ENCODE results near the gene PDE6C.

PDE6C gene

DNA sequence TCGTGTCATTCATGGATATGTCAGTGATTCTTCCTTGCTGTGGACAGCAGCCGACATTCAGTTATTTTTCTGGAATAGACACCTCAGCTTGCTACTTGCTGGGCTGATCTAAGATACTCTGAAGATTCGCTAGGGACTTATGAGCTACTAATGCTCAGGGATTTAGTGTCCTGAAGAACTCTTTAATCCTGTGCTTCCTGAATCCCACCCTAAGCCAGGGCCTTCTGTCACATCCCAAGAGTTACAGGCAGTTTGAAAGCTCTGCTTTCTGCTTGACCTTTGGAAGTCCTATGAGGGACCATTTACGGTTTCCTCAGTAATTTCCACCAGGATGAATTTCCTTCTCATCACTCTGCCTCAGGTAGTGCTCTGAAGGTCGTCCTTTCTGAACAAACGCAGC, at the start of gene PDE6C:
Gene PDE6C, plus strand, starts transcription at position 227 of the 400 bp plus-strand sequence. CDS start 189 bp downstream, outside the sequence.
- DNase-seq, result no peak

DNA sequence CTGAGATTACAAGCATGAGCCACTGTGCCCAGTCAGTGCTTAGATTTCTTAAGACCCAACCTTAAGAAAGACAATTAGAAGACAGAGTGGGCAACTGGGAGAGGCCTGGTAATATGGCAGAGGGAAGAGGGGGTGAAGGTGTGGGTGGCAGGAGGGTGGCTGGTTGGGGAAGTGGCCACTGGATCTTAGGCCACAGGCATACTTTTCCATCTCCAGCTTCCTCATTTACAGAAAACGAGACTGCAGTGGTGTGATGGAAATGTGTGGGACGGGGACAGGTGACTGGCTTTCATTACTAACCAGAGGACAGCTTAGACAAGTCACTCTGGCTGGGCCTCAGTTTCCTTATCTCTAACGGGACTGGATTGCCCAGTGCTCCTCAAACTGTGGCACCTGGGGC, 46.9 kb upstream of the PDE6C start:
- DNase-seq, result no peak

DNA sequence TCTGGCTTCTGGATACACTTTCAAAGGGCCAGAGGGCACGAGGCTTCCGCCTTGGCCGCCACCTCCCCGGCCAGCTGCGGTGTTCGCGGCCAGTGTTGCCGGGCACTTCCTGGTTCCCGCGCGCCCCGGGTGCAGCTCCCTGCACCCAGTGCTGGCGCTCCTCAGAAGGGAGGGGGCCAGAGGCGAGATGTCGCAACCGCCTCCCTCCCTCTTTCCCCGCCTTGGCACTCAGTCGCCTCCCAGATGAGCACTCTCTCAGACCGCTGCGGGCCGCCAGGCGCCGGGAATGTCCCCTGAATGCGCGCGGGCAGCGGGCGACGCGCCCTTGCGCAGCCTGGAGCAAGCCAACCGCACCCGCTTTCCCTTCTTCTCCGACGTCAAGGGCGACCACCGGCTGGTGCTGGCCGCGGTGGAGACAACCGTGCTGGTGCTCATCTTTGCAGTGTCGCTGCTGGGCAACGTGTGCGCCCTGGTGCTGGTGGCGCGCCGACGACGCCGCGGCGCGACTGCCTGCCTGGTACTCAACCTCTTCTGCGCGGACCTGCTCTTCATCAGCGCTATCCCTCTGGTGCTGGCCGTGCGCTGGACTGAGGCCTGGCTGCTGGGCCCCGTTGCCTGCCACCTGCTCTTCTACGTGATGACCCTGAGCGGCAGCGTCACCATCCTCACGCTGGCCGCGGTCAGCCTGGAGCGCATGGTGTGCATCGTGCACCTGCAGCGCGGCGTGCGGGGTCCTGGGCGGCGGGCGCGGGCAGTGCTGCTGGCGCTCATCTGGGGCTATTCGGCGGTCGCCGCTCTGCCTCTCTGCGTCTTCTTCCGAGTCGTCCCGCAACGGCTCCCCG, 45.7 kb upstream of the PDE6C start, which contains the start of gene FFAR4:
Gene FFAR4, plus strand, starts transcription at position 231 of the 842 bp plus-strand sequence. Its CDS starts 56 bp downstream, at position 287.
- DNase-seq, result no peak

DNA sequence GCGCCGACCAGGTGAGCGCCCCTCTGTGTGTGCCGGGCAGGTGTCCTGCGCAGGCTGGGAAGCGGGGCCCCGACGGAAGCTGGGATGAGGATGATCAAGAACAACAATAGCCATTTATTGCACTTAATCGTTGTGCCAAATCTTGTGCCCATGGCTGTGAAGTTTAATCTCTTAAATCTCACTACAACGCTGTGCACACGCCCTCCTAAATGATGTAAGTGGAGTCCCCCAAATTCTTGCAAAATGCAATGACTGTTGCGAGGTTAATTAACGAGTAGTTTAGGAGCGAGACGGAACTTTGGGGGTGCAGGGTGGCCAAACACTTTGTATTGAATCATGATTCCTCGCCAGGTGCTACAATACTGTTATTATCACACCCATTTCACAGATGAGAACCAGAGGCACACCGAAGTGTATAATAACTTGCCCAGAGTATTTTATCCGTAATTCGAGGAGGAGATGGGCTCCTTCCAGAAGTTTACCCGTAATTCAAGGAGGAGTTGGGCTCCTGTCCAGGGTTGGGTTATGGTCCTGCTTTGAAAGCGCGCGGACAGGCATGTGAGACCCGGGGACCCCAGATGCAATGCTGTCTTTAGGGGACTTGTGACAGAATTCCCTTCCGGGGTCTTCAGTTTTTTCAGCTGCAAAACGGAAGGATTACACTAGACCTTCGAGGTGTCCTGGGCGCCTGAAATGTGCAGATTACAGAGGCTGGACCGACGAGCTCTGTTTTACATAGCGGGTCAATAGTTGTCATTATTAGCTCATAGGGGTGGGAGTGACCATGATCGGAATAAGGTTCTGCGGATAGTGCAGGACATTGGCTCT, 44.8 kb upstream of the PDE6C start:
- no peak for DNase-seq

- DNase-seq, result no peak
These were observed 44.3 kb upstream of the PDE6C start for GRCh38 chr10:93568105-93568390.

- no peak for DNase-seq
These were observed 42.0 kb upstream of the PDE6C start for GRCh38 chr10:93570383-93570782.

DNA sequence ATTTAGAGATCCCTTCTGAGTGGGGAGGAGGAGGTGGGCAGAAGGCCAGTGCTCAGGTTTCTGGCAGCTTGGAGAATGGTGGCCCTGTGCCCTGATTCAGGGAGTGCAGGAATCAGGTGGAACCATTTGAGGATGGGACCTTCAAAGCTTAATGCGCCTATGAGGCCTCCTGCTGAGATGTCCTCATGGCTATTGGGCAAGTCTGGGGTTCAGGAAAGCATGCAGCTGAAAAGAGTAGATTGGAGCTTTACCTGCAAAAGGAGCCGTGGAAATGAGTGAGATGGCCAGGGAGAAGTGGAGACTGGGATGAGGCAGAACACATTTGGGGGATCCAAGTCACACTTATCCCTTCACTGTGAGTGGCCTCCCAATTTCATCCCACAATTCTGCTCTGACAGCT, 39.7 kb upstream of the PDE6C start:
- no peak for DNase-seq

GRCh38 chr10:93573051-93573909, 39.1 kb upstream of the PDE6C start:
- DNase-seq, result no peak

DNA sequence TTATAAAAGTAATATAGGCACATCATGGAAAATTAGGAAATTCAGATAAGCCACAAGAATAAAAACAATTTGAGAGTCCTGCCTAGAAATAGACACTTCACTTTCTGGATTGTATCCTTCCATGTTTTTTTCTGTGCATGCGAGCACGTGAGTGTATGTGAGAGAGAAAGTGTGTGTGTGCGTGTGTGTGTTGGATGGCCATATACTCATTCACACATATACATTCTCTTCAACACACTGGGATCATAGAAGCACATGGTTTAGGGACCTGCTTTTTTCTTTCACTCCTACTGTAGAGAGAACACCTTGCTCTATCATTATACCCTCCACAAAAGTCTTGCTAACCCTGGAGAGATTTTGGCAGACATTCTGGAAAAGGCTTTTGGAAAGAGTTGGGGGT, 38.4 kb upstream of the PDE6C start:
- no peak for DNase-seq

- no peak for DNase-seq
These were observed 35.4 kb upstream of the PDE6C start for GRCh38 chr10:93576888-93577287.

DNA sequence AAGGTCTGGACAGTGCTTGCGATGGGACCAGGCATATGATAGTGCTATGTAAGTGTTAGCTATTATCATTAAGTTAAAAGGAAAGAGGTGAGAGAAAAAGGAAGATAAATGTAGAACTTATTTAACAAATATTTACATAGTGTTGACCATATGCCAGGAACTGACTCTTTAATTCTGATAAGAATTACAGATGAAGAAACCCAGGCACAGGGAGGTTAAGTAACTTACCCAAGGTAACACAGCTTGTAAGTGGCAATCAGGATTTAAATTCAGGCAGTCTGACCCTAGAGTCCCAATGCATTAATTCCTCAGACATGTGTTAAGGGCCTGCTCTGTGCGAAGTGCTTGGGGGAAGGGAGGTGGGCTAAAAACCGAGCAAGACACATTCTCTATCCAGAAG, 34.8 kb upstream of the PDE6C start:
- DNase-seq, result no peak

DNA sequence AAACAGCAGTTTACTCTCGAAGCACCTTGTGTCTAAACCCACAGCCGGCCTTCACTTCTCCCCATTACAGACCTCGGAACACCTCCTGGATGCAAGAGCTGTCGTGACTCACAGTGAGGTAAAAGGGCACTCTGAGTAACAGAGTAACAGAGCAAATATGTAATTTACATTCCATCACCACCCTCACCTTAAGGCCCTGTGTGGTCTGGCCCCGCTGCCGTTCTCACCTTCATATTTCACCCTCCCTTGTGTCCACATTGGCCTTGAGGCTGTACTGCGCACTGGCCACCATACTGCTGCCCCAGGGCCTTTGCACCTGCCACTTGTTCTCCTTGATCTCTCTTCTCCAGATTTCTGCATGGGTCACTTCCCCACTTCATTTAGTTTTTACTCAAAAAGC, 33.2 kb upstream of the PDE6C start:
- DNase-seq, result no peak

GRCh38 chr10:93579985-93580711, 32.2 kb upstream of the PDE6C start:
- DNase-seq, result no peak

DNA sequence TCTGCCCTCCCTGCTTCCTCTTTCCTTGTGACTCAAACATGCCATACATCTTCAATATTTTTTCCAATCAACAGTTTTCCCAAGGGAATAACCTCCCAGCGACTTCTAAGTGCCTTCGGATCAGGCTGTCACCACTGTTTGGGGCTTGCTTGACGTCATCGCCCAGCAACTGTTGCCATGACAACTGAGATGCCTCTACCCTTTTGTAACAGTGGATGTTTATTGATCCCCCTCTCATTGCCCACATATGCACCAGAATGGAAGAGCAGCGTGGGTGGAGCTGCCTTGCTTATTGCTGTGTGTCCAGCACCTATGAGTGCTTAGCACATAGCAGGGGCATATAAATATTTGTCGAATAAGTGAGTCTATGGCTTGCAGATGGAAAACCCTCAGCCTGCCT, 31.5 kb upstream of the PDE6C start:
- no peak for DNase-seq

- DNase-seq, result no peak
These were observed 27.9 kb upstream of the PDE6C start for GRCh38 chr10:93584445-93584844.

DNA sequence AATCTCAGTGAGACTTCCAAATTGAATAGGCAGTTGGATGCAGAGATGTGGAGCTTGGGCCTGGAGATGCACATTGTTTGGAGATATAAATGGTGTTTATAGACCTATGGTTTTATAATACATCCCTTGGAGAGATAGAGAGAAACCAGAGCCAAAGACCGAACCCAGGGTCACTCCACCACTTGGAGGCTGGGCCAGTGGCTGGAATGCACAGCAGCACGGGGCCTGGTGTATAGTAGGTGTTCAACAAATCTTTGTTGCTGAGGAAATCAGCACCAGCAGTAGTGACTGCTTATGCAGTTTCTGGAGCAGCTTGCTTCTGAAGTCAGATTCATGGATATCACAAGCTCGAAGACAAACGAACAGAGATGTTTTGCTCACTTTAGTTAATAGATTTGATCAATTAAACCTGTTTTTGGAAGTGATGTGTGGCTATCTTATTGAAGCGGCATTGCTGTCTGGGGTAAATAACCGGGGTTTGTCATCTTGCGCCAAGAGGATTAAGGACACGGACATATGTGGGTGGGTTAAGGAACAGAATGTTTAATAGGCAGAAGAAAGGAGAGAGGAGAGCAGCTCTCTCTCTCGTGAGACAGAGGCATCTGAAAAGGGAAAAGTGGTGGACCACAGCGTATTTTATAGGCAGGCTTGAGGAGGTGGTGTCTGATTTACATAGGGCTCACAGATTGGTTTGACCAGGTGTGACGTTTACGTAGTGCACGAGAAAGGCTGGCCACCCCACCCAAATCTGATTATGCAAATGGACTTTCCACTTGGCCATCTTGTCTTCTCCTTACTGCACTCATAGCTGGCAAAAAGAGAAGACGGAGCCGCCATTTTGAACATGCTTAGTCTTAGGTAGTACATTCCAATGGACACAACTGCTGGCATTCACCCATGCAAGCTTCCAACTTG, 22.4 kb upstream of the PDE6C start:
- no peak for DNase-seq

- no peak for DNase-seq
These were observed 21.7 kb upstream of the PDE6C start for GRCh38 chr10:93590638-93591037.

- DNase-seq, result no peak
These were observed 21.1 kb upstream of the PDE6C start for GRCh38 chr10:93591065-93591808.

DNA sequence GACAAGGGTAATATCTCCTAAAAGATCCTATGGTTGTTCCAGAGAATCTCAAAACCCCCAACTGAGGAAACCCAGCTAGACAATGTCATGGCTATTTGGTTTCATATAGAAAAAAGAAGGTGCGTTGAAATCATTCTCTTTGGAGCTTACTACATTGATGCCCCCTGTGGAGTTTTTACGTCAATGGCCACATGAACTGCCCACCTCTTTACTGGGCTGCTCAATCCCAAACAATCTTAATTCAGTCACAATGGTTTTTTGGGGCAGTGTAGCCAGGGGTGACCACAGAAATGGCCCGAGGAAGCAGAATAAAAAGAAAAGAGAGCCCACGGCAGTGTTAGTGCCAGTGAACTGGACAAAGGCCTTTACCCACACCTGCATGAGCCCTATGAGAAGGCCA, 19.1 kb upstream of the PDE6C start:
- no peak for DNase-seq

DNA sequence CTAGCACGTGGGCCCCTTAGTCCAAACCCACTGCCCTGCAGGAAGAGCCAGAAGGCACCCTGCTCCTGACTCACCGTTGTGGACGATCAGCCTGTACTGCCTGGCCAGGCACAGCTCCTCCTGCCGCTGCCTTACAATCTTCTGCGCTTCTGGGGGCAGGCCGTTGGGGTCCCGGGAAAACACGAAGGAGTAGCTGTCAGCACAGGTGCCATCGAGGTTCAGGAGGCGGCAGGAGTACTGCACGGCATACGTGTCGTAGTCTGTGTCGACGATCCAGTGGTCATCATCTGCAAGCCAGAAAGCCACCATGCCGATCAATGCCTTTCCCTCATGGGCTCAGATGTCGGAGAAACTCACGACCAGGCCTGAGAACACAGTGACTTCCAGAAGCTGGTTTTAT, 18.6 kb upstream of the PDE6C start:
- DNase-seq, result no peak

DNA sequence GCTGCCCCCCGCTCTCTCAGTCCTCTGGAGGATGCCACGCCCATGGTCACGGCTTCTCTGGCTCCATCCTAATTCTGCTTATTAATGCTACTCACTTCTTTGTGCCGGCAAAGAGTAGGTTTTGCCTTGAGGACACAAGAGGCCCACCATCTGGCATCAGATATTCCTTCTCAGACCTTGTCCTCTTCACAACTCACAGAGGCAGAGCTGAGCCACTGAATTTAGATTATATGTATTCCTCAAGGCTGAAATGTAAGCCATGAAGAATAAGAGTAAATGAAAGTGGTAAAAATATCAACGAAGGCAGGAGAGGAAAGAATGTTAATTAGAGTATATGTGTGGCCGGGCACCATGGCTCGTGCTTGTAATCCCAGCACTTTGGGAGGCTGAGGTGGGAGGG, 17.8 kb upstream of the PDE6C start:
- no peak for DNase-seq
